HCEC 1CT (cell line): Measurements from ENCODE around the gene FAM131C.
"Not testable (repeated sequence)": the region's sequence is repeated elsewhere in the genome, so short reads cannot be mapped to it uniquely, and the experiment has no call there.

Source experiments
- DNase-seq: peaks from one replicate; pipeline ENCODE4 v3.0.0-alpha.2; 2017

FAM131C gene

GRCh38 chr1:16057314-16057915 lies 16.0 kb downstream of the FAM131C start:
- DNase-seq = not testable (repeated sequence)

DNA sequence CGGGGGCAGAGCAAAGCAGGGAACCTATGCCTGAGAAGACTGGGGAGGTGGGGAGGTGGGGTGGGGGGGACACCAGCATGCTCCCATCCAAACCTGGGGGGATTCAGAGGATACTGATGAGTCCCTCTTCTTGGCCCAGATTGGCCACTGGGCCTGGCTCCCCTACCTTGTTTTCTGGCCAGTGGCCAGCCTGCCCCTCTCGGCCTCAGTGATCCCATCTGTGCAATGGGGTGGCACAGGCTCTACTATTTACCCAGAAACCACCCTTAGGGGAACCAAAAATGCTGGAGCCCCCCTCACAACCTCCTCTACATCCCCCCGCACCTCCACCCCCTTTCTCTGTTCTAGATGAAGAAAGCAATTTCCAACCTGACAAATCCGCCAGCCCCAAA lies 16.9 kb downstream of the FAM131C start:
- not testable (repeated sequence) for DNase-seq

DNA sequence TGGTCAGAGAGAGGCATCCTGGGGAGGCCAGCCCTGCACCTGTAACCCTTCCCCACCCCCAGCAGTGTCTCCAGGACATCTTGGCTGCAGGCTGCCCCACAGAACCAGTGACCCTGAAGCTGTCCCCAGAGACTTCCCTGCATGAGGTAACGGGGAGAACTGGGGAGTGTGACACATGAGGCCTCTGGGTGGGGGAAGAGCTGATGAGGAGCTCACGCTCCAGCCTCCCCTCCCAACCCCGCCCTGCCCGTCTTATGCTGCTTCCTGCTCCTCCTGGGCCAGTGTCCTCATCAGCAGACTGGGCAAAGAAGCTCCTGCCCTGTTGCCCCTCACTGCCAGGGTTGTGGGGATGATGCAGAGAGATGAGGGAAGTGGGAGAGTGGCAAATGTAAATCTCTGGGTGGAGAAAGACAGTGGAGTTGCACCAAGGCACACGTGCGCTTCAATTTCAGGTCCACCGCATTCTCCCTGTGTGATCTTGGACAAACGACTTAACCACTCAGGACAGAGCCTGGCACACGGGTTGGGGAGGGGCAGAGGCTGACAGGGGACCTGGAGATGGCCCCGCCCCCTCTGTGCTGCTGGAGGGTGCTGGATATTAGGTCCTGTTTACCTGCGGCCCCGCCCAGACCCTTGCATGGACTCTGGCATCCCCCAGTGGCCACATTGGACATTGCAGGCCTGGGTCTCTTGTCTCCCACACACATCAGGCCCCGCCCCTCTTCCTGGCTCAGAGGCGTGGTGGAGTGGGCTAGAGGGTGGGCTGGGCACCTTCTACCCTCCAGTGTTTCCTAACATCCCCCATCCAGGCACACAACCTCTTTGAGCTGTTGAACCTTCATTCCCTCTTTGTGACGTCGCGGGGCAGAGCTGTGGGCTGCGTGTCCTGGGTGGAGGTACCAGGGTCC lies 17.6 kb downstream of the FAM131C start:
- DNase-seq = peak; percentile 41

GRCh38 chr1:16054598-16055540 lies 18.6 kb downstream of the FAM131C start:
- no peak for DNase-seq

GRCh38 chr1:16053781-16054502 lies 19.5 kb downstream of the FAM131C start:
- no peak for DNase-seq

DNA sequence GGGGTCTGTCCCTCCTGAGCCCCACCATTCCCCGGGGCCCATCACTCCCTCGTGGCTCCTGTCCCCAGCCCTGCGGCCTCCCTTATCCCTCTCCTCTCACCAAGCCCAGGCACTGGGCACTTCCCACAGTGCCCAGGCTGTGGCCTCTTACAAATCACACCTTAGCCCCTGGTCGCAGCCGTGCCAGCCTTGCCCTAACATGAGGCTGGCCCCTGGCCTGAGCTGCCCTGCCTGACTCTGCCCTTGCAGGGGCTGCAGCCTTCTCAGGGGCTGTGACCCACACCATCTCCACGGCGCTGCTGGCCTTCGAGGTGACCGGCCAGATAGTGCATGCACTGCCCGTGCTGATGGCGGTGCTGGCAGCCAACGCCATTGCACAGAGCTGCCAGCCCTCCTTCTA lies 21.5 kb downstream of the FAM131C start:
- not testable (repeated sequence) for DNase-seq

GRCh38 chr1:16051039-16051438 lies 22.4 kb downstream of the FAM131C start:
- DNase-seq = no peak

GRCh38 chr1:16050328-16050727 lies 23.1 kb downstream of the FAM131C start:
- no peak for DNase-seq

- no peak for DNase-seq
Observed at GRCh38 chr1:16048573-16049189, 24.8 kb downstream of the FAM131C start.

DNA sequence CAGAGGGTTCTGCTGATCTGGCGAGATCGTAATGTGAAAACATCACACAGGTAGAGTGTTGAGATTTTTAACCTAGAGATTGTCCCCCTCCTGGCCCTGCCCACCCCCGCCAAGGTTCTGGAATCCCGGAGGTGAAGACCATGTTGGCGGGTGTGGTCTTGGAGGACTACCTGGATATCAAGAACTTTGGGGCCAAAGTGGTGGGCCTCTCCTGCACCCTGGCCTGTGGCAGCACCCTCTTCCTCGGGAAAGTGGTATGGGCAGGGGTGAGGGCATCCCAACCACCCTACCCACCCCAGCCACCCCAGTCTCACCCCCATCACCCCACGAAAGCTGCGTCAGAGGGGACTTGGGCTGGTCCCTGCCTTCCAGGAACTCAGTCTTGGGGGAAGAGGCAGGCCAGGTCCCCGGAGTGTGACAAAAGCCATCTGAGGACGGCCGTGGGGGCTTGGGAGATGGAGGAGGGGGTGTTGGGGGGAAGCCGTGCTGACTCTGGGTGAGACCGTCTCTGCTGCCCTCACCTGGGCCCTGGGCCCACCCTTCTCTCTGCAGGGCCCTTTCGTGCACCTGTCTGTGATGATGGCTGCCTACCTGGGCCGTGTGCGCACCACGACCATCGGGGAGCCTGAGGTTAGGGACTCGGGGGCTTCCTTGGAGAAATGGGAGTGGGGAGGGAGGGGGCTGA lies 25.5 kb downstream of the FAM131C start:
- no peak for DNase-seq

- no peak for DNase-seq
Observed at GRCh38 chr1:16046842-16047241, 26.6 kb downstream of the FAM131C start.

GRCh38 chr1:16043950-16044349 lies 29.5 kb downstream of the FAM131C start:
- DNase-seq = no peak

- no peak for DNase-seq
Observed at GRCh38 chr1:16043521-16043920, 29.9 kb downstream of the FAM131C start, which contains the start of gene CLCNKB. Gene CLCNKB, plus strand, starts transcription at chr1:16043782. Its CDS starts 711 bp downstream, at chr1:16044493.

DNA sequence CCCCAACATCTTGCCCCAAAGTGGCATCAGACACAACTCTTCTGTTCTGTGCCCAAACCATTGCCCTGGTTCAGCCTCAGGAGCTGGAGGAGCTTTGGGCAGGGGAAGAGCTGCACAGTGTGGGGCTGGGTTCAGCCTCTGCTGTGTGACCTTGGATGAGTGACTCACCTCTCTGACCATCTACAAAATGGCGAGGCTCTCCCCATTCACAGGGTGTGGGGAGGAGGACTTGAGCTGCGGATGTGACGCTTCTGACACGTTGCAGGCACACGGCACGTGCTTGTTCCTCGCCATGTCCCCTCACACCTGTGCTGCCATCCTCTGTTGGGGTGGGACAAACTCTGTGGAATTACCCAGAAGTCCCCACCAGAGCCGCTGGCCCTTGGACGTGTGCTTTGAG lies 30.8 kb downstream of the FAM131C start:
- DNase-seq = not testable (repeated sequence)

DNA sequence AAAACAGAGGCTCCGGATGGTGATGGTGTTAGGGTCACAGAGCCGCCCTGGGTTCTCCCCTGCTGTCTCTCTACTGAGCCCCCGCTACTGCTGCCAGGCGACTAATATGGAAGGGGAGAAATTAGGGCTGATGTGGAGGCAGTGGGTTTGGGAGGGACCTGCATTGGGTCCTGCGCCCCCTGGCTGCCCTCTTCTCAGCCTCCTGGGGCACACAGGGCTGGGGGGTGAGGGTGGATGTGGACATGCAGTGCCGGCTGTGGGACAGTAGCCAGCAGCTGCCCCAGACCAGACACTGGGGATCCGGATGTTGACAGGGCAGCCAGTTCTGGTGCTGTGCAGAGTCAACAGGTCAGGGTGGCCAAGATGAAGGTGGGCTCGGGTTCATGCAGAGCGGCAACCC lies 31.4 kb downstream of the FAM131C start:
- no peak for DNase-seq

DNA sequence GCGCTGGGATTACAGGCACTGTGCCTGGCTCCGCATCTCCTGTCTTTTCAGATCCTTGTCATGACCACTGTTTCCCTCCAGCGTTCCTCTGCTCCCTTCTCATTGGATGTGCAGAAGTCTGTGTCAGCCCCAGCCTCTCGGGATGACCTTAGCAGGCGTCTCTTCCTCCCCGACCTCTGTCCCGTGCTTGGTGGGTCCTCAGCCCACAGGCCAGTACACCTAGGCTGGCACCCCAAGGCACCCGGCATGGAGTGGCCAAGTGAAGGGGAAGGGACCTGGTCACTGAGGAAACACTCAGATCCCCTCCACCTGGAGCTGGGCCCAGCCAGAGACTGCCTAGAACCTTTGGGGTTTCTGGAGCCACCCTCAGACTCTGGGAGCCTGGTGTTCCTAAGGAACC lies 32.3 kb downstream of the FAM131C start:
- DNase-seq = no peak

DNA sequence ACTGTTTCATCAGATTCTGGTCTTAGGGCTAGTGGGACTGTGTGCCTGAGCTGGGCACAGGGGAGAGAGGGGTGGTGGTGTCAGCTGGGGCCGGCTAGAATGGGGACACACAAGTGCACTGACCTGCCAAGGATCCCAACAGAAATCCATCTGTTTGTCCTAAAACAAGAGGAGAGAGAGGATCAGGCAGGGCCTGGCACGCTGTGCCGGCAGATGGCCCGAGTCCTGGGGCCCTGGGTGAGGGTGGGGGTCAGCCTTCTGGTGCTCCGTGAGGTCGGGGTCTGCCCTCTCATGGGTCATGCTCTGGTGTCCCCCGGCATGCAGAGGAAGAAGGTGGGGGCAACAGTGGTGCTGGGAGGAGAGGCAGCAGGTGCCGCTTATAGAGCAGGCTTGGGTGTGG lies 33.6 kb downstream of the FAM131C start:
- DNase-seq = not testable (repeated sequence)

DNA sequence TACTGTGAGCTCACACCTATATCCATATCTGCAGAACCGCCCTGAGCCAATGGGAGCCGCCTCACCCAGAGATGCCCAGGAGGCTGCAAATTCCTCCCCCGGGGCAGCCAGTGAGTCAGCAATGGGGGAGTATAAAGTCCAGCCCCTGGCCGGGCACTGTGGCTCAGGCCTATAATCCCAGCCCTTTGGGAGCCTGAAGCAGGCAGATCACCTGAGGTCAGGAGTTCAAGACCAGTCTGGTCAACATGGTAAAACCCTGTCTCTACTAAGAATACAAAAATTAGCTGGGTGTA lies 34.9 kb downstream of the FAM131C start:
- no peak for DNase-seq

GRCh38 chr1:16036461-16036860 lies 37.0 kb downstream of the FAM131C start:
- not testable (repeated sequence) for DNase-seq

DNA sequence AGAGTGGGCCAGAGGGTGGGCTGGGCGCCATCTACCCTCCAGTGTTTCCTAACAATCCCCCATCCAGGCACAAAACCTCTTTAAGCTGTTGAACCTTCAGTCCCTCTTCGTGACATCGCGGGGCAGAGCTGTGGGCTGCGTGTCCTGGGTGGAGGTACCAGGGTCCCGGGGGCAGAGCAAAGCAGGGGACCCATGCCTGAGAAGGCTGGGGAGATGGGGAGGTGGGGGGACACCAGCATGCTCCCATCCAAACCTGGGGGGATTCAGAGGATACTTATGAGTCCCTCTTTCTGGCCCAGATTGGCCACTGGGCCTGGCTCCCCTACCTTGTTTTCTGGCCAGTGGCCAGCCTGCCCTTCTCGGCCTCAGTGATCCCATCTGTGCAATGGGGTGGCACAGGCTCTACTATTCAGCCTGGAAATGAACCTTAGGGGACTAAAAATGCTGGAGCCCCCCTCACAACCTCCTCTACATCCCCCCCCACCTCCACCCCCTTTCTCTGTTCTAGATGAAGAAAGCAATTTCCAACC lies 40.3 kb downstream of the FAM131C start:
- not testable (repeated sequence) for DNase-seq
